ENCODE results near the gene SFT2D1. TPM values are rescaled to one million over a fixed set of nuclear protein-coding genes. Genes with fewer than 3 reads are reported as not detected.

The SFT2D1 gene
- polyA plus RNA-seq, 3 donors: 45.3 to 71.2 (median 62.6) TPM

GRCh38 chr6:166293731-166294584 lies 48.4 kb downstream of the SFT2D1 start:
- no peak overlapping the region for H3K27ac ChIP-seq (ENCODE audit: low read depth, low read length)
- 77 to 84% (median 82%) methylated on average over 12 of the region's 12 CpGs for WGBS, 3 donors

- no peak overlapping the region for H3K27ac ChIP-seq (ENCODE audit: low read depth, low read length)
- 92 to 95% (median 93%) methylated on average over 14 of the region's 14 CpGs for WGBS, 3 donors
Observed at GRCh38 chr6:166289207-166290060, 52.9 kb downstream of the SFT2D1 start.

GRCh38 chr6:166286839-166287271 lies 55.5 kb downstream of the SFT2D1 start:
- 40 to 53% (median 43%) methylated on average over 8 of the region's 8 CpGs for WGBS, 3 donors
- H3K27ac ChIP-seq (ENCODE audit: low read depth, low read length): no peak overlapping the region

GRCh38 chr6:166285233-166285632 lies 57.1 kb downstream of the SFT2D1 start:
- H3K27ac ChIP-seq (ENCODE audit: low read depth, low read length): no peak overlapping the region
- 38 to 73% (median 53%) methylated on average over 6 of the region's 6 CpGs for WGBS, 3 donors

GRCh38 chr6:166284640-166285039 lies 57.7 kb downstream of the SFT2D1 start:
- 74 to 87% (median 85%) methylated on average over 6 of the region's 6 CpGs for WGBS, 3 donors
- no peak overlapping the region for H3K27ac ChIP-seq (ENCODE audit: low read depth, low read length)

- no peak overlapping the region for H3K27ac ChIP-seq (ENCODE audit: low read depth, low read length)
- 62 to 68% (median 65%) methylated on average over 11 of the region's 11 CpGs for WGBS, 3 donors
Observed at GRCh38 chr6:166282394-166283032, 59.8 kb downstream of the SFT2D1 start.

- 87 to 92% (median 90%) methylated on average over 9 of the region's 9 CpGs for WGBS, 3 donors
- no peak overlapping the region for H3K27ac ChIP-seq (ENCODE audit: low read depth, low read length)
Observed at GRCh38 chr6:166281104-166281503, 61.2 kb downstream of the SFT2D1 start.

- no peak overlapping the region for H3K27ac ChIP-seq (ENCODE audit: low read depth, low read length)
- 81 to 100% (median 95%) methylated on average over 1 of the region's 1 CpG for WGBS, 3 donors
Observed at GRCh38 chr6:166279393-166279679, 63.0 kb downstream of the SFT2D1 start.

- 56 to 76% (median 58%) methylated on average over 8 of the region's 8 CpGs for WGBS, 3 donors
Observed at GRCh38 chr6:166278579-166279392, 63.6 kb downstream of the SFT2D1 start.

GRCh38 chr6:166277892-166278578 lies 64.3 kb downstream of the SFT2D1 start:
- 81 to 85% (median 82%) methylated on average over 11 of the region's 11 CpGs for WGBS, 3 donors
- H3K27ac ChIP-seq (ENCODE audit: low read depth, low read length): no peak overlapping the region

More at GRCh38 chr6:166278579-166279392, 63.6 kb downstream of the SFT2D1 start:
- no peak overlapping the region for H3K27ac ChIP-seq (ENCODE audit: low read depth, low read length)

- H3K27ac ChIP-seq (ENCODE audit: low read depth, low read length): no peak overlapping the region
- WGBS, 3 donors: 51 to 59% (median 52%) methylated on average over 11 of the region's 11 CpGs
Observed at GRCh38 chr6:166277018-166277417, 65.3 kb downstream of the SFT2D1 start.

- whole genome bisulfite sequencing, 3 donors: 2 to 3% (median 3%) methylated on average over 21 of the region's 21 CpGs
- H3K27ac ChIP-seq (ENCODE audit: low read depth, low read length): no peak overlapping the region
Observed at GRCh38 chr6:166275714-166276166, 66.6 kb downstream of the SFT2D1 start.

- no peak overlapping the region for H3K27ac ChIP-seq (ENCODE audit: low read depth, low read length)
- 59 to 79% (median 72%) methylated on average over 13 of the region's 13 CpGs for WGBS, 3 donors
Observed at GRCh38 chr6:166274739-166275370, 67.5 kb downstream of the SFT2D1 start.

- H3K27ac ChIP-seq (ENCODE audit: low read depth, low read length): no peak overlapping the region
- 69 to 78% (median 77%) methylated on average over 4 of the region's 4 CpGs for WGBS, 3 donors
Observed at GRCh38 chr6:166274163-166274562, 68.2 kb downstream of the SFT2D1 start.

GRCh38 chr6:166271376-166271765 lies 71.0 kb downstream of the SFT2D1 start:
- H3K27ac ChIP-seq (ENCODE audit: low read depth, low read length): no peak overlapping the region
- 81 to 91% (median 91%) methylated on average over 9 of the region's 9 CpGs for WGBS, 3 donors

GRCh38 chr6:166270706-166271375 lies 71.5 kb downstream of the SFT2D1 start:
- H3K27ac ChIP-seq (ENCODE audit: low read depth, low read length): no peak overlapping the region

More at GRCh38 chr6:166270706-166271375, 71.5 kb downstream of the SFT2D1 start:
- WGBS, 3 donors: 76 to 86% (median 78%) methylated on average over 10 of the region's 10 CpGs
